HFF-Myc (cell line): ENCODE measurements around the gene TRIM38.

Experiments used
- DNase-seq: peaks from one replicate; pipeline ENCODE4 v3.0.0-alpha.2; 2011; ENCODE audit warnings: low read depth; ENCODE audit errors: extremely low read depth
- H3K4me3 ChIP-seq: replicated peaks from 2 replicates; pipeline ENCODE4 v1.5.1; 2011; ENCODE audit warnings: low read depth, mild to moderate bottlenecking, control low read depth, low read length
- TF ChIP-seq, protein P1 (sequence below): IDR thresholded peaks from 2 replicates; pipeline ENCODE4 v1.5.1; 2012; ENCODE audit warnings: mild to moderate bottlenecking, low read depth, low read length, control low read depth; ENCODE audit errors: missing control alignments

Gene TRIM38

DNA sequence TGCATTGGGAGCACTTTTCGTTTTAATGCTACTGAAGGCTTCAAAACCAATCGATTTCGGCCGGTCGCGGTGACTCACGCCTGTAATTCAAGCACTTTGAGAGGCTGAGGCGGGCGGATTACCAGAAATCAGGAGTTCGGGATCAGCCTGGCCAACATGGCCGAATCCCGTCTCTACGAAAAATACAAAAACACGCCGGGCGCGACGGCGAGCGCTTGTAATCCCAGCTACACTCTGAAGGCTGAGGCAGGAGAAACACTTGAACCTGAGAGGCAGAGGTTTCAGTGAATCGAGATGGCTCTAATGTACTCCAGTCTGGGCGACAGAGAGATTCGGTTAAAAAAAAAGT is 58.4 kb downstream of the TRIM38 start:
- TF ChIP-seq, protein P1, sequence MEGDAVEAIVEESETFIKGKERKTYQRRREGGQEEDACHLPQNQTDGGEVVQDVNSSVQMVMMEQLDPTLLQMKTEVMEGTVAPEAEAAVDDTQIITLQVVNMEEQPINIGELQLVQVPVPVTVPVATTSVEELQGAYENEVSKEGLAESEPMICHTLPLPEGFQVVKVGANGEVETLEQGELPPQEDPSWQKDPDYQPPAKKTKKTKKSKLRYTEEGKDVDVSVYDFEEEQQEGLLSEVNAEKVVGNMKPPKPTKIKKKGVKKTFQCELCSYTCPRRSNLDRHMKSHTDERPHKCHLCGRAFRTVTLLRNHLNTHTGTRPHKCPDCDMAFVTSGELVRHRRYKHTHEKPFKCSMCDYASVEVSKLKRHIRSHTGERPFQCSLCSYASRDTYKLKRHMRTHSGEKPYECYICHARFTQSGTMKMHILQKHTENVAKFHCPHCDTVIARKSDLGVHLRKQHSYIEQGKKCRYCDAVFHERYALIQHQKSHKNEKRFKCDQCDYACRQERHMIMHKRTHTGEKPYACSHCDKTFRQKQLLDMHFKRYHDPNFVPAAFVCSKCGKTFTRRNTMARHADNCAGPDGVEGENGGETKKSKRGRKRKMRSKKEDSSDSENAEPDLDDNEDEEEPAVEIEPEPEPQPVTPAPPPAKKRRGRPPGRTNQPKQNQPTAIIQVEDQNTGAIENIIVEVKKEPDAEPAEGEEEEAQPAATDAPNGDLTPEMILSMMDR, result no peak
- H3K4me3 ChIP-seq, result peak overlapping the region; percentile 61
- no peak for DNase-seq

DNA sequence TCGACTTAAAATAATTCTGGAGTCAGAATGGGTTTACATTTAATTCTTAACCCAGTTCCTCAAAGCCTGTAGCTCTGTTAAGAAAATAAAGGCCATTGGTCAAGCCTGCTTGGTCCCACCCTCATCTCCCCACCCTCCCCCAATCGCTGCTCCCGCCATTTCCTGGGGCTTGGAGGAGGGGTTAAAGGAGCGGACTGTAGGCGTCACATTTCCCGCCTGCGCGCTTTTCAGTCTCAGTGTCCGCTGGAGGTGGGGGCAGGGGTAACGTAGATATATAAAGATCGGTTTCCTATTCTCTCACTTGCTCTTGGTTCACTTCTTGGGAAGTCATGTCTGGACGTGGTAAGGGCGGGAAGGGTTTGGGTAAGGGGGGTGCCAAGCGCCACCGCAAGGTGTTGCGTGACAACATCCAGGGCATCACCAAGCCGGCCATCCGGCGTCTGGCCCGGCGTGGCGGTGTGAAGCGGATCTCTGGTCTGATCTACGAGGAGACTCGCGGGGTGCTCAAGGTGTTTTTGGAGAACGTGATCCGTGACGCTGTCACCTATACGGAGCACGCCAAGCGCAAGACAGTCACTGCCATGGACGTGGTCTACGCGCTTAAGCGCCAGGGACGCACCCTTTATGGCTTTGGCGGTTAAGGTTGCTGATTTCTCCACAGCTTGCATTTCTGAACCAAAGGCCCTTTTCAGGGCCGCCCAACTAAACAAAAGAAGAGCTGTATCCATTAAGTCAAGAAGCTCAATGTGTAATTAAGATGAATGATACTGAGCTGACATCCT is 58.9 kb downstream of the TRIM38 start:
- peak; percentile 87 for DNase-seq
- TF ChIP-seq, protein P1, result no peak
- H3K4me3 ChIP-seq, result peak overlapping the region; percentile 61

GRCh38 chr6:26022132-26022472 is 59.5 kb downstream of the TRIM38 start:
- TF ChIP-seq, protein P1, result no peak
- peak; percentile 77 for DNase-seq
- peak overlapping the region; percentile 61 for H3K4me3 ChIP-seq

GRCh38 chr6:26022737-26023136 is 60.1 kb downstream of the TRIM38 start:
- H3K4me3 ChIP-seq, result no peak overlapping the region
- TF ChIP-seq, protein P1, result no peak

GRCh38 chr6:26024651-26025046 is 62.0 kb downstream of the TRIM38 start:
- TF ChIP-seq, protein P1, result no peak
- no peak for DNase-seq
- no peak overlapping the region for H3K4me3 ChIP-seq

More at GRCh38 chr6:26022737-26023136, 60.1 kb downstream of the TRIM38 start:
- no peak for DNase-seq

DNA sequence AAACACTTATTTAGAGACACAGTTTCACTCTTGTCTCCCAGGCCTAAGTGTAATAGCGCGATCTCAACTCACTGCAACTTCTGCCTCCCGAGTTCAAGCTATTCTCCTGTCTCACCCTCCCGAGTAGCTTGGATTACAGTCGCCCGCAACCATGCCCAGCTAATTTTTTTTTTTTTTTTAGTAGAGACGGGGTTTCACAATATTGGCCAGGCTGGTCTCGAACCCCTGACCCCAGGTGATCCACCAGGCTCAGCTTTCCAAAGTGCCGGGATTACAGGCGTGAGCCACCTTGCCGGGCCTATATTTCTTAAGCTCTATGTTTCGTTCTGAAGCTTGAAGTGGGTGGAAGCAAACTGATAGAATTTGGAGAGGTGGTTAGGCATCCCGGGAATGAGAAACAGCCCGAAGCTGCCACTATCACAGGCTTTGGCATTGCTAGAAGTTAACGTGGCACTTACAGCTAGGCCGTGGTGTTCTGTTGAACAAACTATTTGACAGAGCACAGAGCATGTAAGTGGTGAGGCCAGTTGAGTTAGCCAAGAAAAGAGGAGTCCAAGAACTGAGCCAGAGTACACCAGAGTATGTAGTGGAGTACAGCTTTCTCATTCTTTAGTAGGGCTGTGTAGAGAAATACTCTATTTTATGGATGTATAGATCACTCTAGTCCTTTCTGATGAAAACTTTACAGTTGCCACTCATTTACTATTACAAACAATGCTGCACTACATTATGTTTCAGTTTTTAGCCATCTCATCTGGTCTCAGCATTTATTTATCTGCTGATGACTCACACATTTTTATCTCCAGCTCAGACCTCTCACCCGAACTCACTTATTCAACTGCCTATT is 62.7 kb downstream of the TRIM38 start:
- peak overlapping the region; percentile 59 for H3K4me3 ChIP-seq
- TF ChIP-seq, protein P1, result no peak
- no peak for DNase-seq
